Heart left ventricle (tissue), 16 donors: Measurements from ENCODE around the gene PAWR. TPM values are rescaled to one million over a fixed set of nuclear protein-coding genes. Genes with fewer than 3 reads are reported as not detected.

Experiments used
- ATAC-seq, 4 donors: fragments of 200-7000 bp; cut with Tn5 transposase; one replicate each; pipeline ENCODE4 v1.9.1; 2020 to 2022; ENCODE audit warnings: moderate library complexity in 4 of 4, mild to moderate bottlenecking in 3 of 4, moderate number of reproducible peaks in 1 of 4
- DNase-seq, 5 donors: peaks; one replicate each; pipeline ENCODE4 v3.0.0-alpha.2; 2020
- H3K27ac ChIP-seq, 12 donors: fragments of 200-600 bp; sonication (generic) in 4 of 12; one replicate each; pipeline versions ENCODE4 v1.5.0 to v1.8.0; 2016 to 2022; ENCODE audit warnings: mild to moderate bottlenecking in 2 of 12
- H3K27me3 ChIP-seq, 9 donors: fragments of 200-600 bp; sonication (generic) in 2 of 9; one replicate each; pipeline versions ENCODE4 v1.5.1 to v1.8.0; 2016 to 2022; ENCODE audit warnings: mild to moderate bottlenecking in 3 of 9
- H3K36me3 ChIP-seq, 9 donors: fragments of 200-600 bp; sonication (generic) in 2 of 9; one replicate each; pipeline versions ENCODE4 v1.5.0 to v1.8.0; 2018 to 2022; ENCODE audit warnings: mild to moderate bottlenecking in 2 of 9
- H3K4me1 ChIP-seq, 12 donors: fragments of 200-600 bp; sonication (generic) in 4 of 12; one replicate each; pipeline versions ENCODE4 v1.5.0 to v1.8.0; 2016 to 2022; ENCODE audit warnings: mild to moderate bottlenecking in 3 of 12
- H3K4me3 ChIP-seq, 12 donors: fragments of 200-600 bp; sonication (generic) in 4 of 12; one replicate each; pipeline versions ENCODE4 v1.5.0 to v1.8.0; 2017 to 2022; ENCODE audit warnings: mild to moderate bottlenecking in 9 of 12, moderate library complexity in 4 of 12
- H3K9me3 ChIP-seq, 12 donors: fragments of 200-600 bp; sonication (generic) in 4 of 12; one replicate each; pipeline versions ENCODE4 v1.5.0 to v1.8.0; 2016 to 2022; ENCODE audit warnings: mild to moderate bottlenecking in 1 of 12
- CTCF ChIP-seq, 12 donors: fragments of 200-600 bp; sonication (generic) in 4 of 12; IDR thresholded peaks; one replicate each; pipeline versions ENCODE4 v1.5.0 to v1.8.0; 2018 to 2022; ENCODE audit warnings: antibody characterized with exemption in 12 of 12, mild to moderate bottlenecking in 5 of 12
- POLR2A ChIP-seq, 2 donors: fragments of 450-650 bp; IDR thresholded peaks; one replicate each; pipeline ENCODE4 v1.6.1; 2017; ENCODE audit warnings: antibody characterized with exemption in 2 of 2, mild to moderate bottlenecking in 2 of 2, moderate library complexity in 2 of 2
- WGBS, 4 donors: extraction: QIAGEN DNeasy Blood & Tissue Kit in 2 of 4; methylation state at CpG; one replicate each; pipeline versions ENCODE4 v1.1.5 to v1.1.7; 2013 to 2018; 5-methylcytosine and 5-hydroxymethylcytosine counted together
- intact Hi-C, 10 donors: fragments of 100-400 bp; cut with DNase I; formaldehyde crosslinking; loops; one replicate each; pipeline versions ENCODE4 v1.11.1 to v1.14.2; 2022
- polyA plus RNA-seq, 2 donors: library from polyadenylated mRNA; stranded (reverse); fragments of 200-250 nt; gene quantifications; one replicate each; pipeline ENCODE4 v1.2.3, GENCODE V29; 2013
- total RNA-seq, 9 donors: library from RNA; depleted of rRNA in 2 of 9; stranded (reverse); fragments of >200 nt in 2 of 9; fragmentation: NEBNext Ultra II Directional in 3 of 9; extraction: Animal tissue kit (Norgen Biotek cat#: 25700) in 3 of 9; gene quantifications; one replicate each; pipeline versions ENCODE4 v1.1.0 to v1.2.4, GENCODE V29; 2016 to 2023
- donor health status: ischemic (EF 13 %, LVEDD 7.1; RV severe dilation, severe dysfunction).
- donor health status: healthy with polysubstance abuse.
- donor health status: DM: no; HTN: yes; CAD: no.
- donor health status: DM: no; HTN: no; CAD: no.
- donor health status: ischemic (EF 25% LVEDD 6.9; RV normal size, moderate dysfunction).
- donor health status: ischemic (EF 25% LVEDD 5.7; RV mildly dilated, moderate dysfunction).
- donor health status: healthy.
- donor health status: DM: yes; HTN: yes; CAD: no.
- donor health status: ischemic (EF 35%, LVEDD 5.7; RV mildly dilated, moderate dysfunction).
- donor health status: nonischemic (EF 11% LVEDD 7.7; RV severe dilation, severe dysfunction).
- donor health status: DM: yes; HTN: yes; CAD: no.
- donor health status: PGD.
- donor health status: ischemic (EF 29% LVEDD 5.4; RV normal size, mild dysfunction).
- donor health status: nonischemic (EF 23%, LVEDD 6.1; RV moderate dilation, normal function).

The PAWR gene
- total and polyA plus RNA-seq, 11 donors = 4.8 to 29.0 (median 11.0) TPM

DNA sequence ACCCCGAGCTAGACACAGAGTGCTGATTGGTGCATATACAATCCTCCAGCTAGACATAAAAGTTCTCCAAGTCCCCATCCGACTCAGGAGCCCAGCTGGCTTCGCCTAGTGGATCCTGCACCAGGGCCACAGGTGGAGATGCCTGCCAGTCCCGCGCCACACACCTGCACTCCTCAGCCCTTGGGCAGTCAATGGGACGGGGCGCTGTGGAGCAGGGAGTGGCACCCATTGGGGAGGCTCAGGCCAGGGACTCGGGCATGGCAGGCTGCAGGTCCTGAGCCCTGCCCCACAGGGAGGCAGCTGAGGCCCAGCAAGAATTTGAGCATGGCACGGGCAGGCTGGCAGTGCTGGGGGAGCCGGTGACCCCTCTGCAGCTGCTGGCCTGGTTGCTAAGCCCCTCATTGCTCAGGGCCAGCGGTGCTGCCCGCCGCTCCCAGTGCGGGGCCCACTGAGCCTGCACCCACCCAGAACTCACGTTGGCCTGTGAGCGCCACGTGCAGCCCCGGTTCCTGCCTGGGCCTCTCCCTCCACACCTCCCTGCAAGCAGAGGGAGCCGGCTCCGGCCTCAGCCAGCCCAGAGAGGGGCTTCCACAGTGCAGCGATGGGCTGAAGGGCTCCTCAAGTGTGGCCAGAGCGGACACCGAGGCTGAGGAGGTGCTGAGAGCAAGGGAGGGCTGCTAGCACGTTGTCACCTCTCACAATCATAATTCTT lies 136.7 kb downstream of the PAWR start:
- TF ChIP-seq CTCF (IDR thresholded peaks at IDR 0.05) (no peak), POLR2A (IDR thresholded peaks at IDR 0.05) (no peak)
- H3K27ac ChIP-seq = no peak overlapping the region
- WGBS, 4 donors = 96 to 97% (median 97%) methylated on average over 14 to 24 of the region's 24 CpGs
- ATAC-seq (no peak), DNase-seq (no peak)
- H3K9me3 ChIP-seq = peaks cover 0 to 5% (median 0%) of the 10 kb centered on the region in 12 donors
- peaks cover 0 to 35% (median 6%) of the 10 kb centered on the region in 12 donors for H3K4me1 ChIP-seq
- H3K36me3 ChIP-seq = no peaks in the 10 kb centered on the region
- intact Hi-C loops = loop anchor here in 5 of 10 donors (2.0 to 10.0 kb wide), 7 partner anchors 183 to 1211 kb away; partner anchors contain the start of gene PPP1R12A (in 1 of the 5)
- H3K4me3 ChIP-seq = no peak overlapping the region
- H3K27me3 ChIP-seq = no peaks in the 10 kb centered on the region

GRCh38 chr12:79552192-79552591 lies 138.6 kb downstream of the PAWR start:
- 70 to 87% (median 82%) methylated on average over 6 of the region's 6 CpGs for WGBS, 4 donors
- no peak for ATAC-seq
- no peak overlapping the region for H3K27ac ChIP-seq
- H3K36me3 ChIP-seq = no peaks in the 10 kb centered on the region
- H3K4me1 ChIP-seq = peaks cover 0 to 33% (median 8%) of the 10 kb centered on the region in 12 donors
- peaks cover 0 to 5% (median 0%) of the 10 kb centered on the region in 12 donors for H3K9me3 ChIP-seq
- no peaks in the 10 kb centered on the region for H3K27me3 ChIP-seq
- DNase-seq = no peak
- intact Hi-C loops = loop anchor here in 3 of 10 donors (5.0 to 10.0 kb wide), 4 partner anchors 185 to 1213 kb away; partner anchors contain the start of gene PPP1R12A (in 1 of the 3)
- H3K4me3 ChIP-seq = no peak overlapping the region
- TF ChIP-seq POLR2A (IDR thresholded peaks at IDR 0.05) (no peak), CTCF (IDR thresholded peaks at IDR 0.05) (no peak)

- Histone ChIP-seq H3K4me1 (peaks cover 0 to 22% (median 6%) of the 10 kb centered on the region in 12 donors), H3K36me3 (no peaks in the 10 kb centered on the region), H3K4me3 (no peak overlapping the region), H3K27me3 (no peaks in the 10 kb centered on the region), H3K9me3 (peaks cover 0 to 5% (median 0%) of the 10 kb centered on the region in 12 donors), H3K27ac (no peak overlapping the region)
- TF ChIP-seq POLR2A (IDR thresholded peaks at IDR 0.05) (no peak), CTCF (IDR thresholded peaks at IDR 0.05) (no peak)
- intact Hi-C loops = loop anchor here in 7 of 10 donors (2.0 to 10.0 kb wide), 8 partner anchors 135 to 1215 kb away; partner anchors contain the start of genes PAWR (in 1 of the 7) and PPP1R12A (in 1 of the 7)
- no peak for ATAC-seq
- 86 to 95% (median 90%) methylated on average over 4 of the region's 4 CpGs for WGBS, 4 donors
- DNase-seq = no peak
Observed at GRCh38 chr12:79549531-79550271, 141.1 kb downstream of the PAWR start.

- intact Hi-C loops = loop anchor here in 5 of 10 donors (2.0 to 10.0 kb wide), 5 partner anchors 134 to 724 kb away; partner anchors contain the start of gene PAWR (in 1 of the 5)
Observed at GRCh38 chr12:79548610-79548924, 142.2 kb downstream of the PAWR start.

More at GRCh38 chr12:79548610-79548924, 142.2 kb downstream of the PAWR start:
- Histone ChIP-seq H3K4me1 (peaks cover 0 to 22% (median 6%) of the 10 kb centered on the region in 12 donors), H3K27me3 (no peaks in the 10 kb centered on the region), H3K36me3 (no peaks in the 10 kb centered on the region), H3K4me3 (no peak overlapping the region), H3K9me3 (peaks cover 0 to 5% (median 0%) of the 10 kb centered on the region in 12 donors), H3K27ac (peak overlapping the region in 4 of 12 donors; percentile 2 to 8 (median 6))
- ATAC-seq (no peak), DNase-seq (no peak)
- no peak for TF ChIP-seq CTCF (IDR thresholded peaks at IDR 0.05)
- no peak for TF ChIP-seq POLR2A (IDR thresholded peaks at IDR 0.05)
